MCF 10A (cell line): ENCODE measurements around the gene KRTAP10-7. TPM values are rescaled to one million over a fixed set of nuclear protein-coding genes. Genes with fewer than 3 reads are reported as not detected.

ENCODE experiments used
- BruUV-seq: library from RNA; stranded (reverse); fragments of 400-500 nt; replicated peaks from 2 replicates; lab custom pipeline; 2021; lab: Mats Ljungman, UMichigan
- CTCF ChIA-PET: fragments of 300-600 bp; sonication (Branson Sonifier 250); formaldehyde crosslinking; extraction: SDS; loops from one replicate; lab custom pipeline; 2021; ENCODE audit warnings: antibody characterized with exemption, inconsistent platforms; lab: Yijun Ruan, JAX
- POLR2A ChIA-PET: fragments of 300-600, 350-650 bp; sonication (Branson Sonifier 250); formaldehyde crosslinking; extraction: SDS; loops from one replicate; lab custom pipeline; 2020; ENCODE audit warnings: antibody characterized with exemption, inconsistent platforms; lab: Yijun Ruan, JAX
- DNase-seq: peaks from one replicate; pipeline ENCODE4 v3.0.0-alpha.2; 2018; ENCODE audit not compliant: unreplicated experiment
- H3K27ac Mint-ChIP-seq: one replicate; pipeline ENCODE4 v1.8.0; 2022; ENCODE audit warnings: mild to moderate bottlenecking, low read depth, mixed read lengths; ENCODE audit not compliant: unreplicated experiment
- H3K27me3 Mint-ChIP-seq: one replicate; pipeline ENCODE4 v1.8.0; 2022; ENCODE audit warnings: mixed read lengths; ENCODE audit not compliant: insufficient read depth, unreplicated experiment
- H3K36me3 Mint-ChIP-seq: one replicate; pipeline ENCODE4 v1.8.0; 2022; ENCODE audit warnings: mild to moderate bottlenecking, moderate library complexity, mixed read lengths; ENCODE audit not compliant: insufficient read depth, unreplicated experiment
- H3K4me1 Mint-ChIP-seq: one replicate; pipeline ENCODE4 v1.8.0; 2022; ENCODE audit warnings: mixed read lengths; ENCODE audit not compliant: insufficient read depth, unreplicated experiment
- H3K4me3 Mint-ChIP-seq: one replicate; pipeline ENCODE4 v1.8.0; 2022; ENCODE audit warnings: mild to moderate bottlenecking, moderate library complexity, mixed read lengths; ENCODE audit not compliant: unreplicated experiment
- H3K9me3 Mint-ChIP-seq: one replicate; pipeline ENCODE4 v1.8.0; 2022; ENCODE audit warnings: mixed read lengths; ENCODE audit not compliant: unreplicated experiment
- CTCF ChIP-seq: fragments of 200-600 bp; IDR thresholded peaks from one replicate; pipeline ENCODE4 v1.8.0; 2022; ENCODE audit warnings: antibody characterized with exemption, mild to moderate bottlenecking; ENCODE audit not compliant: unreplicated experiment
- intact Hi-C: fragments of 100-400 bp; cut with micrococcal nuclease; formaldehyde crosslinking; loops from 2 replicates; pipeline ENCODE4 v1.14.1; 2022
- total RNA-seq: library from RNA; stranded (reverse); gene quantifications from 2 replicates; pipeline ENCODE4 v1.2.3, GENCODE V29; 2022

KRTAP10-7 gene
- total RNA-seq, 1 experiment from 2014 or later, result not detected

- no peaks in the 10 kb centered on the region for H3K36me3 Mint-ChIP-seq
- H3K4me1 Mint-ChIP-seq, result peaks cover 6% of the 10 kb centered on the region
- peaks cover 25% of the 10 kb centered on the region for H3K9me3 Mint-ChIP-seq
- POLR2A ChIA-PET, result no interaction called here
- no peak for TF ChIP-seq CTCF
- CTCF ChIA-PET, result no interaction called here
- intact Hi-C loops, result no loop called here
- no peak for DNase-seq
- H3K27ac Mint-ChIP-seq, result no peak overlapping the region
- H3K4me3 Mint-ChIP-seq, result no peak overlapping the region
- H3K27me3 Mint-ChIP-seq, result peaks cover 69% of the 10 kb centered on the region
- no TSS peak for BruUV-seq
These were observed 11.2 kb downstream of the KRTAP10-7 start for GRCh38 chr21:44611551-44611950.

GRCh38 chr21:44612029-44612486 is 11.7 kb downstream of the KRTAP10-7 start, which contains the start of gene KRTAP10-8:
TSS of gene KRTAP10-8 (plus strand) at chr21:44612079. CDS start at chr21:44612101, 22 bp downstream.
- Mint-ChIP-seq H3K4me1 (peaks cover 8% of the 10 kb centered on the region), H3K4me3 (no peak within 1 kb of the TSS), H3K9me3 (peaks cover 25% of the 10 kb centered on the region), H3K27me3 (peaks cover 69% of the 10 kb centered on the region), H3K27ac (no peak within 1 kb of the TSS), H3K36me3 (no peaks in the 10 kb centered on the region)
- intact Hi-C loops, result no loop called here
- no TSS peak for BruUV-seq
- DNase-seq, result no peak
- no peak for TF ChIP-seq CTCF
- ChIA-PET CTCF (no interaction called here), POLR2A (no interaction called here)

- peaks cover 69% of the 10 kb centered on the region for H3K27me3 Mint-ChIP-seq
- peaks cover 8% of the 10 kb centered on the region for H3K4me1 Mint-ChIP-seq
- peaks cover 25% of the 10 kb centered on the region for H3K9me3 Mint-ChIP-seq
- ChIA-PET POLR2A (no interaction called here), CTCF (interaction anchor here (0.5 to 1.1 kb wide), 2 partner anchors 130 to 180 kb away, joined by 3 read pairs; no protein-coding TSS in a partner anchor)
- BruUV-seq, result no TSS peak
- H3K36me3 Mint-ChIP-seq, result no peaks in the 10 kb centered on the region
- intact Hi-C loops, result no loop called here
- no peak overlapping the region for H3K27ac Mint-ChIP-seq
- no peak for DNase-seq
- no peak overlapping the region for H3K4me3 Mint-ChIP-seq
- TF ChIP-seq CTCF, result no peak
These were observed 12.4 kb downstream of the KRTAP10-7 start for GRCh38 chr21:44612669-44613229.

GRCh38 chr21:44613386-44614155 is 13.2 kb downstream of the KRTAP10-7 start:
- no TSS peak for BruUV-seq
- Mint-ChIP-seq H3K9me3 (peaks cover 25% of the 10 kb centered on the region), H3K4me1 (peaks cover 8% of the 10 kb centered on the region), H3K36me3 (no peaks in the 10 kb centered on the region), H3K27me3 (peaks cover 69% of the 10 kb centered on the region), H3K4me3 (no peak overlapping the region), H3K27ac (no peak overlapping the region)
- DNase-seq, result no peak
- ChIA-PET CTCF (interaction anchor here (1.1 kb wide), 1 partner anchor 129 kb away, joined by 3 read pairs; no protein-coding TSS in a partner anchor), POLR2A (no interaction called here)
- no peak for TF ChIP-seq CTCF
- intact Hi-C loops, result no loop called here
